ENCODE results near the gene UBE2Q1. TPM values are rescaled to one million over a fixed set of nuclear protein-coding genes. Genes with fewer than 3 reads are reported as not detected.

UBE2Q1 gene
- total and polyA plus RNA-seq, 2 of the 8 experiments (the other 6 are each of a cell fraction or from before 2014, with no cell fraction given), result 13.2 to 95.8 TPM

DNA sequence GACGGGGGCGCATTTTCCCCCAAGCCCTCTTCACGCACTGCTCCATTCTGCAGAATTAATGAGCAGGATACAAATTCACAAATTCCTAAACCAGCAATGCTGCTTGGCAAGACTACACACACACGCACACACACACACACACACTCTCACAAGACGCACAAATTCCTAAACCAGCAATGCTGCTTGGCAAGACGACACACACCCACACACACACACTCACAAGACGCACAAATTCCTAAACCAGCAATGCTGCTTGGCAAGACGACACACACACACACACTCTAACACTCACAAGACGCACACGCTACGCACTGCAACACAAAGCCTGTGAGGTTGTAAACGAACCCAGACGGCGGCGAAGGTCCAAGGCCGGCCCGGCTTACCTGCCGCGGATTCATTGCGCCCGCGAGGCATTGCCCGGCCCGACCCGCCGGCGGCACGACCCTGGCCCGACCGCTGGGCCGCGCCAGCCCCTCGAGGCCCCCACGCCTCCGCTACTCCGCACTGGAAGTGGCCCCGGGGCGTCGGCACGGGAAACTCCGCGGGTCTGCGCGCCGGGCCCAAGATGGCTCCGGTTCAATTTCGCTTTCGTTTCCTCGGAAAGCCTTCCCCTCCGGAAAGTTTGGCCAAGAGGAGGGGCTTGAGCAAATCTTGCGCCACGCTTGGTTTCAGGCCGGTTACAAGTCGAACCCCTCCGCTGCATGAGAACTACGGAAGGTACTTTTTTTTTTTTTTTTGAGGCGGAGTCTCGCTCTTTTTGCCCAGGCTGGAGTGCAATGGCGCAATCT lies 49.3 kb upstream of the UBE2Q1 start, which contains the start of gene ADAR:
ADAR (minus strand) TSS at position 578 of the 788 bp plus-strand sequence; CDS start at position 398, 180 bp downstream.
- peak within 1 kb of the TSS; percentile 98 for H3K27ac ChIP-seq (ENCODE audit: low read depth, low read length)
- ChIA-PET CTCF (ENCODE audit: partially characterized antibody) (interaction anchor here (1.3 kb wide), 1 partner anchor 35 kb away, joined by 4 read pairs; no protein-coding TSS in a partner anchor), POLR2A (ENCODE audit: partially characterized antibody) (interaction anchor here (0.6 to 9.4 kb wide), 9 partner anchors 9 to 328 kb away, joined by 3 to 111 read pairs (median 4); partner anchors contain the start of genes CHRNB2 and PMVK)
- peak within 1 kb of the TSS; percentile 98 for H4K8ac ChIP-seq (ENCODE audit: extremely low read depth, insufficient read depth, low read length)
- H4K20me1 ChIP-seq (replicated peaks in 1 of 2; ENCODE audit: control insufficient read depth in 1 of 2, insufficient read depth in 2 of 2, low read length in 2 of 2), result peaks cover 4 to 14% of the 10 kb centered on the region in 2 experiments
- no peak for FAIRE-seq
- peak within 1 kb of the TSS; percentile 100 for H2BK12ac ChIP-seq (ENCODE audit: low read depth, low read length)
- H3K79me2 ChIP-seq (ENCODE audit: control insufficient read depth in 1 of 2, insufficient read depth in 2 of 2, low read length in 2 of 2), result peaks cover 37 to 74% of the 10 kb centered on the region in 2 experiments
- H4K91ac ChIP-seq (replicated peaks; ENCODE audit: insufficient read length, low read length), result peak within 1 kb of the TSS; percentile 97
- no peaks in the 10 kb centered on the region for H3K27me3 ChIP-seq (replicated peaks in 1 of 4; ENCODE audit: control insufficient read depth in 3 of 4, extremely low read depth in 1 of 4, insufficient read depth in 3 of 4, low read length in 3 of 4)
- peak within 1 kb of the TSS; percentile 96; the same call in 1 of the 2 replicates for H2AK5ac ChIP-seq (ENCODE audit: low read depth, low read length)
- H2BK5ac ChIP-seq (ENCODE audit: low read depth, low read length), result peak within 1 kb of the TSS; percentile 99
- 2% methylated on average over 38 of the region's 59 CpGs; no CpG with 5 or more reads in 1 of the 2 experiments for WGBS, 2 experiments (ENCODE audit: extremely low coverage in 1 of 2, insufficient coverage in 1 of 2, insufficient read length in 1 of 2, insufficient replicate concordance in 2 of 2, low coverage in 1 of 2, low lambda C conversion rate in 2 of 2, missing lambda C conversion rate in 1 of 2)
- H3K23me2 ChIP-seq (ENCODE audit: low read depth, low read length), result peaks cover 9% of the 10 kb centered on the region
- peak within 1 kb of the TSS; percentile 94 to 98 (median 96) for H3K9ac ChIP-seq (replicated peaks in 1 of 4; ENCODE audit: extremely low read depth in 1 of 4, low read depth in 3 of 4, low read length in 3 of 4)
- peaks cover 8 to 24% (median 15%) of the 10 kb centered on the region in 4 experiments; a peak in 6 of 7 replicates for H3K4me1 ChIP-seq (replicated peaks in 1 of 4; ENCODE audit: control insufficient read depth in 3 of 4, insufficient read depth in 4 of 4, low read length in 3 of 4)
- H3K79me1 ChIP-seq (ENCODE audit: low read depth, low read length), result peaks cover 12% of the 10 kb centered on the region; the same call in 1 of the 2 replicates
- H4K5ac ChIP-seq (ENCODE audit: insufficient read length, low read depth, low read length), result peak within 1 kb of the TSS; percentile 98
- H3K23ac ChIP-seq (ENCODE audit: insufficient read length), result peak within 1 kb of the TSS; percentile 5
- peak within 1 kb of the TSS; percentile 65 to 96 (median 91) for H3K4me3 ChIP-seq (ENCODE audit: extremely low read depth in 1 of 4, insufficient read depth in 2 of 4, low read depth in 3 of 4, low read length in 4 of 4)
- peak within 1 kb of the TSS; percentile 71 for H3K4ac ChIP-seq (replicated peaks; ENCODE audit: insufficient read length, low read depth, low read length)
- peak within 1 kb of the TSS; percentile 90; the same call in 1 of the 2 replicates for H2BK15ac ChIP-seq (ENCODE audit: low read length)
- H3K4me2 ChIP-seq (ENCODE audit: insufficient read depth in 1 of 2, low read depth in 2 of 2, low read length in 2 of 2), result peak within 1 kb of the TSS; percentile 89 to 96
- peak within 1 kb of the TSS; percentile 87 for H2BK120ac ChIP-seq (replicated peaks; ENCODE audit: low read depth, low read length)
- no peaks in the 10 kb centered on the region; a peak in 1 of 8 replicates for H3K36me3 ChIP-seq (ENCODE audit: control insufficient read depth in 2 of 4, insufficient read depth in 4 of 4, low read length in 3 of 4)
- H3K9me3 ChIP-seq (ENCODE audit: insufficient read depth in 2 of 2, low read depth in 1 of 2, low read length in 1 of 2), result no peaks in the 10 kb centered on the region
- no peak within 1 kb of the TSS for H2AFZ ChIP-seq (ENCODE audit: low read length)
- H2BK20ac ChIP-seq (ENCODE audit: low read length), result peak within 1 kb of the TSS; percentile 28; the same call in 1 of the 2 replicates
- peak within 1 kb of the TSS; percentile 13 for H3K14ac ChIP-seq (ENCODE audit: insufficient read length)
- H3K18ac ChIP-seq (ENCODE audit: extremely low read depth, low read length), result peak within 1 kb of the TSS; percentile 100
- peak in 1 of 2 experiments; percentile 69 for DNase-seq (ENCODE audit: low read depth in 1 of 2, low spot score in 2 of 2)
- H3K56ac ChIP-seq (replicated peaks; ENCODE audit: insufficient read length, low read depth, low read length), result peak within 1 kb of the TSS; percentile 77
- TF ChIP-seq SIX5 (IDR thresholded peaks at IDR 0.05; ENCODE audit: low read depth, low read length) (no peak), CHD1 (IDR thresholded peaks at IDR 0.05; ENCODE audit: low read depth, low read length) (no peak; the same call in 1 of the 2 replicates), TAF1 (IDR thresholded peaks at IDR 0.05; ENCODE audit: low read depth, low read length) (peak; percentile 64; the same call in 1 of the 2 replicates), NRF1 (IDR thresholded peaks at IDR 0.05; ENCODE audit: low read depth, low read length) (no peak), TEAD4 (IDR thresholded peaks at IDR 0.05; ENCODE audit: low read depth, low read length) (peak; percentile 70), BRCA1 (IDR thresholded peaks at IDR 0.05; ENCODE audit: low read depth, low read length) (no peak), PHF8 (conservative IDR thresholded peaks at IDR 0.05; ENCODE audit: low read depth, low read length) (peak; percentile 71), EP300 (IDR thresholded peaks at IDR 0.05; ENCODE audit: borderline replicate concordance in 1 of 2, low read depth in 2 of 2, low read length in 2 of 2) (no peak), KDM5A (IDR thresholded peaks at IDR 0.05; ENCODE audit: low read length) (no peak), POLR2A (IDR thresholded peaks at IDR 0.05; ENCODE audit: control extremely low read depth in 1 of 2, low read depth in 2 of 2, low read length in 2 of 2) (peak; percentile 76 to 81), RFX5 (IDR thresholded peaks at IDR 0.05; ENCODE audit: borderline replicate concordance, low read depth, low read length) (no peak), GTF2F1 (IDR thresholded peaks at IDR 0.05; ENCODE audit: borderline replicate concordance, low read depth, low read length) (peak; percentile 56; the same call in 1 of the 2 replicates)

All from H1 (cell line).